GM18861 (cell line): ENCODE results near the gene ETV3L.
"Not testable (repeated sequence)": the region's sequence is repeated elsewhere in the genome, so short reads cannot be mapped to it uniquely, and the experiment has no call there.

Experiments
- ATAC-seq: cut with Tn5 transposase; IDR thresholded peaks from one replicate; pipeline ENCODE4 v1.9.1; 2021; ENCODE audit not compliant: unreplicated experiment

The ETV3L gene

DNA sequence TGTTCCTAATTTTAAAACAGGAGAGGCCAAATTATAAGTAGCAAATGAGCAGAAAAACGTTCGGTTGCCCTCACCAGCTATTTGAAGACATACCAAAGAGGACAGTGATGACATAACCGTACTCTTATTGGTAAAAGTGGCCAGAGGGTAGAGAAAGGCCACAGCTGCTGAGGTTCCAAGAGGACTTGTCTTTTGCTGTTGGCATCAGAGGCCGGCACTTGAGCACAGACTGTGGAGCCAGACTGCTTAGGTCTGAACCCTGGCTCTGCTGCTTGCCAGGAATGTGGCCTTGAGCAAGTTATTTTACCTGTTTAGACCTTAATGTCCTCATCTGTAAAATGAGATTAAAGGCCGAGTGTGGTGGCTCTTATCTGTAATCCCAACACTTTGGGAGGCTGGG is 14.9 kb downstream of the ETV3L start:
- ATAC-seq, result no peak

DNA sequence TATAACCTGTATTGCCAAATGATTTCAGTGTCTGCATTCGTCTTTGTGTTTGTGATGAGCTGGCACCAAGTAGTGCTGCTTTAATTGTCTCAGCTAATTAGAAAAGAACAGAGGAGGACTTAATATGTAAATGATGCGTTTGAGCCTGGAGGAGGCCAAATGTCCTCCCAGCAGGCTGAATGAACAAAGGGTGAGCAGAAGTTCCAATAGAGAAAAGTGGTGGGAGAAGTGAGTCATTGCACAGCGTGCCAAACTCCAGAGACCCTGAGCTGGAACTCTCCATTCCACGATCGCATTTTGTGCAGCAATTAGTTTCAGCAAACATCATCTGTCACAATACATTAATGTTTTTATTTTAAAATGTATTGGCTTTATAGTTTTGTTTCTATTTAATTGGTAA is 17.9 kb downstream of the ETV3L start:
- no peak for ATAC-seq

DNA sequence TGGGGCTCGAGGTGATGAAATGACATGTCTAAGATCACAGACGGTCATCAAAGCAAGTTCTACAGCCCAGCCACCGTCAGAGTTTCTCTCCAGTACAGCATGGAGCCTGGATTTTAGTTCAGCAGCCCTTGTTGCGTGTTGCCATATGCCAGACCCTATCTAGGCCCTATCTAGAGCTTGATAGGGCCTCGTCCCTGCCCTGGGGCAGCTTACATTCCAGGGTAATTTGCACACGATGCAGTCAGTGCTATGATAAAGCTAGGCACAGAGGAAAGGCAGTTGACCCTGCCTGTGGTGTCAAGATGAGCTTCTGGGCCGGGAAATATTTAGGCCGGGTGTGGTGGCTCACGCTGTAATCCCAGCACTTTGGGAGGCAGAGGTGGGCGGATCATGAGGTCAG is 18.9 kb downstream of the ETV3L start:
- no peak for ATAC-seq

GRCh38 chr1:157077394-157077793 is 22.2 kb downstream of the ETV3L start:
- ATAC-seq, result no peak

DNA sequence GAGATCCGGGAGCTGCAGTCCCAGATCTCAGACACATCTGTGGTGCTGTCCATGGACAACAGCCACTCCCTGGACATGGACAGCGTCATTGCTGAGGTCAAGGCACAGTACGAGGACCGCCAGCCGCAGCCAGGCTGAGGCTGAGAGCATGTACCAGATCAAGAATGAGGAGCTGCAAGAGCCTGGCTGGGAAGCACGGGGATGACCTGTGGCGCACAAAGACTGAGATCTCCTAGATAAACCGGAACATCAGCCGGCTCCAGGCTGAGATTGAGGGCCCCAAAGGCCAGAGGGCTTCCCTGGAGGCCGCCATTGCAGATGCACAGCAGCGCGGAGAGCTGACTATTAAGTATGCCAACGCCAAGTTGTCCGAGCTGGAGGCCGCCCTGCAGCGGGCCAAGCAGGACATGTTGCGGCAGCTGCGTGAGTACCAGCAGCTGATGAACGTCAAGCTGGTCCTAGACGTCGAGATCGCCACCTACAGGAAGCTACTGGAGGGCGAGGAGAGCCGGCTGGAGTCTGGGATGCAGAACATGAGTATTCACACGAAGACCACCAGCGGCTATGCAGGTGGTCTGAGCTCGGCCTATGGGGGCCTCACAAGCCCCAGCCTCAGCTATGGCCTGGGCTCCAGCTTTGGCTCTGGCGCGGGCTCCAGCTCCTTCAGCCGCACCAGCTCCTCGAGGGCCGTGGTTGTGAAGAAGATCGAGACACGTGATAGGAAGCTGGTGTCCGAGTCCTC is 25.5 kb downstream of the ETV3L start:
- no peak for ATAC-seq

- ATAC-seq, result no peak
Observed at GRCh38 chr1:157069601-157070000, 30.0 kb downstream of the ETV3L start.

- not testable (repeated sequence) for ATAC-seq
Observed at GRCh38 chr1:157059241-157059640, 40.4 kb downstream of the ETV3L start.

GRCh38 chr1:157056269-157056668 is 43.3 kb downstream of the ETV3L start:
- ATAC-seq, result no peak

GRCh38 chr1:157055729-157056128 is 43.9 kb downstream of the ETV3L start:
- not testable (repeated sequence) for ATAC-seq

DNA sequence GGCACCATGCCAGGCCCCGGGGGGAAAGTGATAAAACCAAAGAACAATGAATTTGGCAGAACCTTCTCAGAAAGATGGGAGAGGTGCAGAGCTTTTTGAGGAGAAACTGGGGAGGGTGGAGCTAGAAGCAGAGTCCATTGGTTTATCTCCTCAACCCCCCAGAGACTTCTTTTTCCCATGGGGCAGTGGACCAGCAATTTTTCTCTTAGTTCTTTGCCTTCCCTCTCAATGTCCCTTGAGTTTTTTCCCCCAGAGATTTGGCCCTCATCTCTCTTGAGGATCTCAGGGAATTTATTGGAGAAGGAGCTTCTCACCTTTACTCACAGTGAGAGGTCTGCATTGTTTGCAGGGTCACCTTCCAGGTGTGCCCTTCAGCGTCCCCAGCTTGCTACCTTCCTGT is 48.8 kb downstream of the ETV3L start:
- ATAC-seq, result no peak

DNA sequence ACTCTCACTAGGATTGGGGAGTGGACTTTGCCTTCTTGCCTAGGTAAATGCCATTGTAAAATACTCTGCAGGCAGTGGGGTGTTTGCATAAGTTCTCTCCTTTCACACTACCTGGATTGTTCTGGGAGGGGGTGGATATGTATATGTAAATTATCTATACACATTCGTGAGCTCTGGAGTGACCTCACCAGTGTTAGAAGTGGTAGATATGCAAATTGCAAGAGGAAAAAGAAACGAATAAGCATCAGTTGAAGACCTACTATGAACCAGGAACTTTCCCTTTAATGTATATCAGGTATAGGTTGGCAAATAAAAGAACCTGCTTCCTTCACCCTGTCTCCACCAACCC is 52.6 kb downstream of the ETV3L start:
- ATAC-seq, result no peak

GRCh38 chr1:157045250-157046218 is 54.1 kb downstream of the ETV3L start, which contains the start of gene ARHGEF11:
Gene ARHGEF11, minus strand, starts transcription at chr1:157045742. Its CDS starts 1,412 bp downstream, at chr1:157044330.
- ATAC-seq, result peak; percentile 51

DNA sequence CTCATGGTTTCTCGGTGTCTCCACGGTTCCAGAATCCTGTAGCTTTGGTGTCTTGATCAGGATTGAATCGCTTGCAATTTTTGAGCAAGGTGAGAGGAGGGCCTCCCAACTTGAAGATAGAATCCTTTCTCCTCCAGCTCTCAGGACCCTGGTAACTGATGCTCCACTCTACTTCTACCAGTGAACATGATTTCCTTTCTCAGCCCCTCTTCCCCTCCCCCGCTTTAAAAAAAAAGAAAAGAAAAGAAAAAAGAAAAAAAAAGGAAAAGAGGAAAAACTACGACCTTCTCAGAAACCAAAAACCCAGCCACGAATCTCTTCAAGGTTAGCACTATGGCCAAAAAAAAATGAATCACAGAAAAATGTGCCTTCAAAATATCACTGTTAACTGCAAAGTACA is 55.3 kb downstream of the ETV3L start:
- ATAC-seq, result no peak

- ATAC-seq, result no peak
Observed at GRCh38 chr1:157043685-157044084, 55.9 kb downstream of the ETV3L start.

DNA sequence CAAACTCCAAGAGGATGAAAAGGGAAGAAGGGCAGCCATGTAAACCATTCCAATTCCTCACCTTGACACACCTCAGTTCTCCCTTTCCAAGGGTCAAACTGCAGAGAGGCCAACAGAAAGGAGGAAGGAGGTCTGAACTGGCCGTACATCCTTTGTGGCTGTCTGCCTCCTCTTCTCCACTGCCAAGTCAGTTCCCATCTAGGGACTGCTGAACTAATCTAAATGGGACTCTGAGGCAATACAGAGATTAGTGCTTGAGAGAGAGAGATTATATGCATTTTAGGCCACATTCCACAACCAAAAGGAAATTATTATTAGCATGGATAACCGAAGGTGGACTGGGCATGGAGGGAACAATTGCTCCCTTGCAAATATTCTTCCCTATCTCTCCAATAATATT is 56.8 kb downstream of the ETV3L start:
- no peak for ATAC-seq
